Hematopoietic multipotent progenitor cell treated with erythropoietin and hydrocortisone succinate and interleukin-3 and kit ligand, for 4 days (in vitro differentiated cells): Measurements from ENCODE around the gene TBCK.

Experiments
- DNase-seq: peaks from one replicate; pipeline ENCODE4 v3.0.0-alpha.2; 2015

Gene TBCK

GRCh38 chr4:106109929-106110328, 206.1 kb downstream of the TBCK start:
- no peak for DNase-seq

GRCh38 chr4:106105697-106106096, 210.3 kb downstream of the TBCK start:
- no peak for DNase-seq

DNA sequence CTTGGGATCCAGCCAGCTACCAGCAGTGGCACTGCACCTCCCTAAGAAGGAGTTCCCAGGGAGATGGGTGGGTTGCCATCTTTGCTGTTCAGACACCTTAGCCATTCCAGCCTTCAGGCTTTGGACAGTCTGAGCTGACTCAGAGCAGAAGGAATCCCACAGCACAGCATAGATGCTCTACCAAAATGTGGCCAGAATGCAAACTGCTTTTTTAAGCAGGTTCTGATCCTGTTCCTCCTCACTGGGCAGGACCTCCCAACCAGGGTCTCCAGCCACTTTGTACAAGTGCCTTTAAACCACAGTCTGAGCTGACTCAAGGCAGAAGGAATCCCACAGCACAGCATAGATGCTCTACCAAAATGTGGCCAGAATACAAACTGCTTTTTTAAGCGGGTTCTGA, 211.7 kb downstream of the TBCK start:
- no peak for DNase-seq

DNA sequence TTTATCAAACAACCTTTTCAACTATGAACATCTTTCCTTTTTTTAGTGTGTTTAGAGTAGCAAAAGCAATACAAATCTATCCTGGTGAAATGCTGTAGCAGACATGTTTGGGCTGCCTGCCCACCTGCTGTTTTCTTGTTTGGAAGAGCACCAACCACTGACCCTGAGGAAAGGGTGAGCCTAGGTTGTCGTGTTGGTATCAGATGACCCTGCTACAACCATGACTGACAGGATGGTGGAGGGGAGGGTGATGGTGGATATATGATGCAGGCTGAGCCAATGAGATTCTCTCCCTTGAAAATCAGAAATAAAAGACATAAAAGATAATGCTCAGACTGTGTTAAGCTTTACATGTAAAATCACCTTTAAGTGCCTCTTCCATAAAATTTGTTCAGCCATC, 219.6 kb downstream of the TBCK start:
- no peak for DNase-seq

- no peak for DNase-seq
Measured at GRCh38 chr4:106095408-106095807, 220.6 kb downstream of the TBCK start.

- DNase-seq = no peak
Measured at GRCh38 chr4:106092361-106093040, 223.5 kb downstream of the TBCK start.

GRCh38 chr4:106090826-106091225, 225.2 kb downstream of the TBCK start:
- no peak for DNase-seq

DNA sequence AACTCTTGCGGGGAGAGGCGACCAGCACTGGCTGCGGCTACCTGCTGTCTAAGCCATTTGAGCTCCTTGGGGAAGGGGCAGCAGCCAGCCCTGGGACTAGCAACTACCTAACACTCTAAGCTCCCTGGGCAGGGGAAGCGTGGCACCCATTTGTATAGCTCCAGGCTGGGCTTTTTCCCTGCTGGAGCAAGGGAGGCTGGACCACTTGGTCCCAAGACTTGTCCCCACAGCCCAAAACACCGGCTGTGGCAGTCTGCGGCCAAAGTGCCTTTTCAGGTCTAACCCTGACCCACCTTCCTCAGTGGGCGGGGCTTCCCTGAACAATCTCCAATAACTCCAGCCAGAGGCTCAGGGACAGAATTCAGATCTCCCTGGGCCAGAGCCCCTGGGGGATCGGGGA, 232.9 kb downstream of the TBCK start:
- DNase-seq = no peak

DNA sequence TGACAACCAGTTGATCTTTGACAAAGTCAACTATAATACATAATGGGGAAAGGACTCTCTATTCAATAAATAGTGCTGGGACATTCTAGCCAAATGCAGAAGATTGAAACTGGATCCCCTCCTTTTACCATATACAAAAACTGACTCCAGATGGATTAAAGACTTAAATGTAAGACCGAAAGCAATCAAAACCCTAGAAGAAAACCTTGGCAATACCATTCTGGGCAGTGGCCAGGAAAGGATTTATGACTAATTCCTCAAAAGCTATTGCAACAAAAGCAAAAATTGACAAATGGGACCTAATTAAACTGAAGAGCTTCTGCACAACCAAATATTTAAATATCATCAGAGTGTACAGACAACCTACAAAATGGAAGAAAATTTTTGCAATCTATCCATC, 235.6 kb downstream of the TBCK start:
- DNase-seq = no peak

DNA sequence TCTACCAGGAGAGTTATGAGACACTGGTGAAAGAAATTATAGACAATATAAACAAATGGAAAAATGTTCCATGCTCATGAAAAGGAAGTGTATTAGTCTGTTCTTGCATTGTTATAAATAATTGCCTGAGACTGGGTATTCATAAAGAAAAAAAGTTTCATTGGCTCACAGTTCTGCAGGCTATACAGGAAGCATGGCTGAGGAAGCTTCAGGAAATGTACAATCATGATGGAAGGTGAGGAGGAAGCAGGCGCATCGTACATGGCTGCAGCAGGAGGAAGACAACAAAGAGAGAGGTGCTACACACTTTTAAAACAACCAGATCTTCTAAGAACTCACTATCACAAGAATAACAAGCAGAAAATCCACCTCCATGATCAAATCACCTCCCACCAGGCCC, 236.4 kb downstream of the TBCK start:
- DNase-seq = no peak

- DNase-seq = no peak
Measured at GRCh38 chr4:106065018-106065417, 251.0 kb downstream of the TBCK start.

GRCh38 chr4:106063009-106063408, 253.0 kb downstream of the TBCK start:
- no peak for DNase-seq

DNA sequence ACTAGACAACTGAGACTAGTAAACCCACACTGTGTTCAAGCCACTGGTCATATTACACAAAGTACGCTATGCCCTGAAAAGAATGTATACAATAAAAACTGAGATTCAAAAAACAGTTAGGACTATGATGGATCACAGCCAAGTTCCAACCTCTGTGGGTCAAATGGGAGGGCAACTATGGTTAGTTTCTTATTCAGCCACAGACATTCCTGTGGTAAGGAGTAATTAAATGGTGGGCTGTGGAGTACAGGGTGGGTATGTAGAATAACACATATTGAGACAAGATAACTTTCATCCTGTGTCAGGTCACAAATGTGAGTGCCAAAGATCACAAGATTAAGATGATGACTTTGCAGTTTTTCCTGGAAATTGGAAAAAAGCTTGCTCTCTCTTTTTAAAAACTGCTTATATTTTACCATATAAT, 253.5 kb downstream of the TBCK start:
- peak; percentile 4 for DNase-seq

DNA sequence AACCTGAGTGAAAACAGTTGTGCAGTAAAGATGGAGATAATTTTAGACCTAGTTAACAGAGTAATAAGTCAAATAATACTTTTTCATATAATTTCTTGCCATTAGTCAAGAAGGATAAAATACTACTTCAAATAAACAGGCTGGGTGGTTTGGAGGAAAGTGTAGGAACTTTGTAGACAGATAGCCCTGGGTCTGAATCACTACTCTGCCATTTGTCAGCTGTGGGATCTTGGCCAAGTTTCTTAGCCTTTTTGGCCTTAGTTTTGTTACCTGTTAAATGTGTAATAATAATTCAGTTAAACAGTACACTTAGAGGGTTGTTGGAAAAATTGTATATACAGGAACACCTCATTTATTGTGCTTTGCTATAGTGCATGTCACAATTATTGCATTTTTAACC, 257.1 kb downstream of the TBCK start:
- no peak for DNase-seq

DNA sequence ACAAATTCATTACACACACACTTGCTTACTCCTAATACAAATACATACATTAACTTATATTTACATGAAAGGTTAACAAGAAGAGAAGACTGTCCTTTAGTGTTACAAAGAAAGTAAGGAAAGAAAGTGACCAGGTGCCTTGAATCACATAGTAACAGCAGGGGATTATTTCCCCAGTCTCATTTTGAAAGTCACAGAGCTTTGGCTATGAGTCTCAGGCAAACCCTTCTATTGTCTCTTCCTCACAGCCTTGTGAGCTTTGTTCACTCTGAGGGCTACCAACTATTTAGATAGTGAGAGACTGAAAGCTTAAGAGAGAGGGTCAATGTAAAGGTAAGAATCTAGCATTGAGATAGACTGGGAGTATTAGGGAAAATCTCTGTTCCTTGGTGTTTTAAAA, 259.1 kb downstream of the TBCK start:
- no peak for DNase-seq

DNA sequence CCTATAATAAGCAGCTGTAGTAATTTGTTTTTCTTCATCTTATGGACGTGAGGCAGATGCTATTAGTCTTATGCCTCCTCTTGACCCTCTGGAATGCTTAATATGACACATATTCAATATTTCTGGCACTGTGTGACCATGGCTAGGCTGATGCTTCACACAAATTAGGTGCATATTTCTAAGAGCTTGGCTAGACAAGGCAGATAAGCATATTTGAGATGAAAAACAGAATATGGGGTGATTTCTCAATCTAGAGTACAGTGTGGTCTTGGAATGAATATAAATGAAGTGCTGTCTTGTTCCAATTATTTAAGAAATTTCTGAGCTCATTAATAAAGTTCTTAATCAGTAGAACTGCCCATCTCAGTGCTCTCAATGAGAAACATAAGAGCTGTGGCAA, 264.5 kb downstream of the TBCK start:
- no peak for DNase-seq

GRCh38 chr4:106049490-106049889, 266.5 kb downstream of the TBCK start:
- no peak for DNase-seq

- DNase-seq = no peak
Measured at GRCh38 chr4:106048250-106048971, 267.6 kb downstream of the TBCK start.

DNA sequence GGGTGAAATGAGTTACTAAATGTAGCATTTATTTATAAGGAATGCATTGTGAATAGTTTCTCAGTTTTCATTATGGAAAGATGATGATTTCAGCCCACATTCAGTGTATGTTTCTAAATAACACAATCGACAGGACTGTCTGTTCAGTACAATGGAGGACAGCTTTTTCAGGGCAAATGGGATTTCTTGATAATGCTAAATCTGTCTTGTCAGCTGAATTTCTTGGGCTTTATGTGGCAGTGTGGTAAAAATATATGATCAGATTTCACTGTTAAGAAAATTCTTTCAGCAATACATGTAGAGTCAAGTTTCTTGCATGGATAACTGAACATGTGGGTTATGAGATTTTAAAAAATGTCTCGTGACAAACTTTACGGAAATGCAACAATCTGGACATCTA, 269.9 kb downstream of the TBCK start:
- no peak for DNase-seq

- no peak for DNase-seq
Measured at GRCh38 chr4:106041294-106042002, 274.6 kb downstream of the TBCK start.

- no peak for DNase-seq
Measured at GRCh38 chr4:106039796-106040195, 276.2 kb downstream of the TBCK start.

DNA sequence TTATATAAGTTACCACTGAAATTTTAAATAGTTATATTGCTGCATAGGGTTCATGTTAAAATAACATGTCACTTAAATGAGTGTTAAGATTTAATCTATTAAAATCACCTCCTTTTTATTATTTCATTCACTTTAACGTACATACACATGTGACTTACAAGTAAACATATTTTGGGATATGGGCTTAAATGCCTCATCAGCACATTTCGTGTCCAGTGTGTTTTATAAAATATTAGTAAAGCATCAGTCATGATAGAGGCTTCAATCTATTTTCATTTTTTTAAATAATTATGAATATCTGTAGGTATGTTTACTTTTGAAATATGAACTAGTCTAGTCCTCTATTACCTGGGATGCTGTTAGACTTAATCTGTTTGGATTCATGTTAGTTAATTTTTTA, 277.1 kb downstream of the TBCK start:
- DNase-seq = no peak

DNA sequence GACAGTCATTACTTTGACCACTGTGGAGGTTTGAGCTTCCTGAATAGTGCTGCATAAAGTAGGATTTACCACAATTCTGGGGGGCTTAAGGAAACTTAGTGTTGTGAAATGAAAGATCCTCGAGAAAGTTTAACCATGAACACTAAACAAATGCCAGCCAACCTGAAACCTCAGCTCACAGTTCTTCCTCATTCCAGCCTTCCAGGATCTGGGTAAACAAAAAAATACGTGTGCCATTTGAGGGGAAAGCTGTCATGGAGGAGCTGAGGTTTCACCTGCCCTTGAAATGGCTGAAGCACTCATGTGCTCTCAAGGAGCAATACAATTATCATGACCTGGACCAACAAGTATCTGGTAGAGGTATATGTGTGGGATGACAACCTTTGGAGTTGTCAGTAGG, 278.0 kb downstream of the TBCK start:
- no peak for DNase-seq

DNA sequence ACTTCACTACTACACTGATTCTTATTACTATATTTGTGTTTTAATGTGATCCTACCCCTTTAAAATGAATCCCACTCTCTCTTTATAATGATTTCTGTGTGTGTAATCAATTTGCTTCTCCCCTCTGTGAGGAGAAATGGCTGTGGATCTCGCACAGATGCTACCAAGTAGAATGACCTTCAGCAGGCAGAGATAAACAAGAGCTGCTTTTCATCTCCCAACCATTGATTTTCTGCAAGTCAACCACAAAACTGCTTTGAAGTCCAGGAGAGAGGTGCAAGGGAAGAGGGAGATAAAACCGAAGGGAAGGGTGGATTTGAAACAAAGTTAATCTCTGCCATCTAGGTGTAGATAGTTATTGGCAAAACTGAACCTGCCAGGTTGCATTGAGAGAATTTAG, 279.2 kb downstream of the TBCK start:
- DNase-seq = no peak
